GM21723 (cell line): ENCODE results near the gene NRXN3.
"Not testable (repeated sequence)": the region's sequence is repeated elsewhere in the genome, so short reads cannot be mapped to it uniquely, and the experiment has no call there.

ENCODE experiments used
- ATAC-seq: cut with Tn5 transposase; IDR thresholded peaks from one replicate; pipeline ENCODE4 v1.9.1; 2021; ENCODE audit warnings: mild to moderate bottlenecking, moderate library complexity; ENCODE audit not compliant: unreplicated experiment

Gene NRXN3

DNA sequence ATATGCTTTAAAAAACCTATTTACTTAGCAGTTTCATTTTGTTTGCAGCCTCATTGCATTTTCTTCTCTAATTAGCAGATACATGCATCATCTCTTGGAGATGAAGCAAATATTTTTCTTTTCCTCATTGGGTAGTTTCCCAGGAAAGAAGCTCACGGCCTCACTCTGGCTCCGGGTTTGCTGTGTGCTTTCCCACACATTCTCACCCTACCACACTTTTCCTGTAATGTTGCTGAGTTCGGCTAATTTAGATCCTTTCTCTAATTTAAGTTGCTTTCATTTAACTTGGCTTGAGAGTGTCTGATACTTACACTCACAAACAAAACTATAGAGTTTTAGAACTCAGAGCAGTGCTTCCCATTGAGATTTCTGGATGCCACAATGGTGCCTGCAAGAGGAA is 928.2 kb downstream of the NRXN3 start:
- no peak for ATAC-seq

DNA sequence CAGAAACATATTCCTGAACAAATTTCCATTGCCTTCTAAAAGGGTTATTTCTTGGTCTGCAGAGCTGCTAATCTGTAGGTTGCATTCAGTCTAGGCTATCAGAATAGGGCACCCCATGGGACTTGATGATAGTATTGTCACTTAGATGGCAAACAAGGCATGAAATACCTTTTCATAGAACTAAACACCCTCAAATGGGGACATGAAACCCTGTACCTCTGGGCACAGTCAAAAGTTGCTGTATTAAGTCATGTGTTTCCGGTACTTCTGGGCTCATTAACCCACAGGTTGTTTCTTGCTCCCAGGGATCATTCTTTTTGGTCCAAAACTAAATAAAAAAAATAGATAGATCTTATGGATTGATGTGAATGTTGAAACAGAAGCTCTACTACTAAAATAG is 930.4 kb downstream of the NRXN3 start:
- ATAC-seq, result no peak

DNA sequence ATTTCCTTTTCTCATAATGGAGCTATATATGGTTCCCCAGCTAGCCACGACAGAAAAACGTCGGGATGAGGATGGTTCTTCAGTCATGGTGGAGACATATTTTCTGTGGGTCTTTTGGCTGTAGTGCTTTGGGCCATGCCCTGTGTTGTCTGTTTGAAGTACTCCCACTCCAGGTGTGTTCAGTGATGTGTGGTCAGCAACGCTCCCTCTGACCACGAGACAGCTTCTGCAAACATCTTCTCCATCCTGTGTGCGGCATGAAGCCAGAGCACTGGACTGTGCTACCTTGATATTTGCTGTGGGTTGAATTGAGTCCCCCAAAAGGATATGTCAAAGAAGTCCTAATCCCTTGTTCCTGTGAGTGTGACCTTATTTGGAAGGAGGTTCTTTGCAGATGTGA is 931.2 kb downstream of the NRXN3 start:
- ATAC-seq, result no peak

DNA sequence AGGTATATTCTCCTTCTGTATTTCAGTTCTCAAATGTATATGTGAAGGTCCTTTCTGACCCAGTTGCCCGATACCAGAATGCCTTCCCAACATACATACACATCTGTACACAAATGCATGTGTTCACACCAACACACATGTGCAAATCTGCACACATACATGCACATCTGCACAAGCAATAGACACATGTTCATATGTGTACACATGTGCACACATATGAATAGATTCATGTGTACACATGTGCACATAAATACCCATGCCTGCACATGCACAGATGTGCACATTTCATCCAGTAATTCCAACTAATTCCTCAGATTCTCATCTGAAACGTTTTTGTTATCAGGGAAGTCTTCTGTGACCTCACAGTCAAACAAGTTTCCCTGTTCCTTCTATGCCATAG is 933.6 kb downstream of the NRXN3 start:
- ATAC-seq, result no peak

DNA sequence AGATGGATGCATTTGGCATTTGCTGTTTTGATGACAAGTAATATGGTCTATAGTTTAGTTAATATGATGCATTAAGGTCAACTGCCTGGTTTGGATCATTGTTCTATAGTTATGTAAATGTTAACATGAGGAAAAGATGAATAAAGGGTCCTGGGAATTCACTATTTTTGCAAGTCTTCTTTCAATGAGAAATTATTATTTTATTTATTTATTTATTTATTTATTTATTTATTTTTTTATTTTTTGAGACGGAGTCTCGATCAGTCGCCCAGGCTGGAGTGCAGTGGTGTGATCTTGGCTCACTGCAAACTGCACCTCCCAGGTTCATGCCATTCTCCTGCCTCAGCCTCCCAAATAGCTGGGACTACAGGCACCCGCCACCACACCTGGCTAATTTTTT is 940.4 kb downstream of the NRXN3 start:
- not testable (repeated sequence) for ATAC-seq

DNA sequence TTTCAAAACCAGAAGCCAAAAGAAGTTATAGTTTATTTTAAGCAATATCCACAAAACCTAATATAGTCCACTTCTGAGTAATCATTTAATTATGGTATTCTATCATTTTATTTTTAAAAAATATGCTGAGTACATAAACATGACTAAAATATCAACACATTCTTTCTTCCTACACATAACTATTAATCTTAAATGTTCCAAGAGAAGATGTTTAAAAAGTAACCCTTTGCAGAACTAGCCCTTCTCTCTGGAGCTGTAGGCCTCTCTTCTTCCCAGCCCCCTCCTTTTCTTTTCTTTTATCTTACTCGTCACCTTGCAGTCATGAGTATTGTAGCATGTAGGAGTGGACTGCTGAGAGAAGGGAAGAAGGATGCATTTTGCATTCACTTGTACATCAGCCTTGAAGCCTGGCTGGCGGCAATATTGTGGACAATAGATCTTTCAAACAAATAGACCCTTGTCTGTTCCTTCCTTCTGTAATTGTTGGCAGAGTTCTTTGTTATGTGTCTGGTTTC is 941.9 kb downstream of the NRXN3 start:
- ATAC-seq, result no peak

DNA sequence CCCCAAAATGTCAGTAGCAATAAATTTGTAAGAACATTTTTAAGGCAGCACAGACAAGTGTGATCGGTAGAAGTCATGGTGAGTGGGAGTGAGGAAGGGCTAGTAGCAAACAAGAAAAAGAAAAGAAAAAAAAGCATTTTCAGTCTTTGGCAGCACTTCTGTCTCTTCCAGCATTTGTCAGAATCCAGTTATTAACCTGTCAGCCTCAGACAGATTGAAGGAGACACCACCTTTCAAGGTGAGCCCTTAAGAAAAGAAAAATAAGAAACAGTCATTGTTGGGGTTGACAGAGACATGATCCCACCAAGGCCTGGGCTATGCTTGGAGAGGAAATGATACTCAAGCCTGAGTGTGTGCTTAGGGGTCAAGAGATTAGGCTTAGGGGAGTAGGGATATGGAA is 947.4 kb downstream of the NRXN3 start:
- no peak for ATAC-seq

DNA sequence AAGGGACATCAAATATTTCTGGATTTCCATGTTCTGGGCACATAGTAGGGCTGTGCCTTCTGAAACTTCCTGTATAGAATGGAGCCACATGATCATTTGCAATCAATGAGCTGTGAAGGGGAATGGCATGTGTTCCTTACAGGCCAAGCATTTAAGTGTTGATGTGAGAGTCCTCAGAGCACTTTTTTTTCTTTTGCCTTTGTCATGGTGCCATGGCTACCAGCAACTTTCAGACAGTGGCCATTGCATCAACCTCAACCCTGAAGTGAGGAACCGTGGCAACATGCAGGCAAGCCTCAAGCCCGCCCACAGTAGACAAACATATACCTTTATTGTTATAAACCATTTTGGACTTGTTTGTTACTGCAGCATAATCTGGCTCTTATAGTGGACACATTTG is 948.1 kb downstream of the NRXN3 start:
- ATAC-seq, result no peak

DNA sequence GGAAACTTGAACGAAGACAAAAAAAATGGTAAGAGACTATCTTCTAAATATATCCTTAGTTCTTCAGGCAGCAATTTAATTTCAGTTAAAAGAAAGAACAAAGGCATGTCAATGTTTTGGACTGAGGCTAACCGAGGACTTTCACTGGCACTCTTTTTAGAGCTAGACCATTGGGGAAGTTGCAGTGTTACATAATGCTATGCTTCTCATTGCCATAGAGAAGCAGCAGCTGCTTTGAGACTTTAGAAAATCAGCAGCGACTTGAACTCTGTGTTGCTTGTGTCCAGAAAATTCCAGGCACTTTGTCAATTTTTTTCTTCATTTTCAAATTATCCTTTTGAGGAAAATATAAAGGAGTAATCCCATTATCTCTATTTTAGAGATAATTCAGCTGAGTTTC is 964.2 kb downstream of the NRXN3 start:
- ATAC-seq, result no peak

DNA sequence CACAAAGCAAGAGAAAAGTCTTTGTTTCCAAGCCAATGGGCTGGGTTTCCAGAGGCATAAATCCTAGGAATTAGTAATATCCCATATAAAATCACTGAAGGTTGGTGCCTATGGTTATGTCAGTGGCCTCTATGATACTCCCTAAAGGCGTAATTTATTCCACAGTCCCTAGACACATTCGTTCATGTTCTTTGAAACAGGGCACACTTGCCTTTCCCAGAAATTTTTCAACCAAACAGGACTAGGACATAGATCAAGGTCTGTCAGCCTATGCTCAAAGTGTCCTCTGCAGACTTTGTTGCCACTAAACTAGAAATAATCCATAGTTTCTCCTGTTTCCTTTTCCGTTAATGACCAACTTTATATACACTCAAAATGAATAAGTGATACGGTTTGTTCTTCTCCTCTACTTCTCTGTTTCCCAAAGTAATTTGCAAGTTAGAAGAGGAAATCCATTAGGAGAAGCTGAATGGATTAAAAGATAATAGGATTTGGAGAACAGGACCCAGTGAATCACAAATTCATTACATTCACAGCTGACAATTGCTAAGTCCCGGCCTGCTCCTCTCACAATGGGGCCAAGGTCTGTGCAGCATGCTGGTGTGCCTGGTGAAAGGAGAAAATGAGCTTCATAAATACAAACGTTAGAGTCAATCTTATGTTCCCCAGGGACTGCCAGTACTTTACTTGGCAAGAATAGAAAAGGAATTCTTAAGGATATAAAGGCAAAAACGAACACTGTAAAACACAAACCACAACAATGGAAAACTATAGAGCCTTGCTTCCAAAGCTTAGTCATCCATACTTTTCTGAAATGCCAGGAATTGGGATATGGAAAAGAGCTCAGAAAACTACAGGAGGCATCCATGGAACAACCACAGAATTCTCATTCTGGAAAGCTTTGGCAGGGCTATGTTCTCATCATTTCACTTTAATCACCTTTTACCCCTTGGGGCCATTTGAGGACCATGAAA is 966.2 kb downstream of the NRXN3 start:
- no peak for ATAC-seq

DNA sequence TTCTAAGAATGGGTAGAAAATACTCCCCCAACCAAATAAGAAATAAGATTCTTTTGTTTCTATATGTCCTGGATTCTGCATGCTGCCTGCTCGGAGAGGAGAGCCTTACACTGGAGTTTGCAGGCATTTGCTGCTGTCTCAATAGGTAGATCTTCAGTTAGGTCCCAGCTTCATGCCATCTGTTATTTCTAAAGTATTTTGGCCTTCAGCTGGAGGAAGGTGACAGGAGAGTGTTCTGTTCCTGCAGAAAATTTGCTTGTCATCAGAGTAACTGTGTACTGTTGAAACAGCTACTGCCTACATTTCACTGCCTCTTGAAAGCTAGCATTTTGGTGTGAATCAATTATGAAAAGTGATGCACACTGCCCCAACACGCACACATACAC is 966.9 kb downstream of the NRXN3 start:
- no peak for ATAC-seq

DNA sequence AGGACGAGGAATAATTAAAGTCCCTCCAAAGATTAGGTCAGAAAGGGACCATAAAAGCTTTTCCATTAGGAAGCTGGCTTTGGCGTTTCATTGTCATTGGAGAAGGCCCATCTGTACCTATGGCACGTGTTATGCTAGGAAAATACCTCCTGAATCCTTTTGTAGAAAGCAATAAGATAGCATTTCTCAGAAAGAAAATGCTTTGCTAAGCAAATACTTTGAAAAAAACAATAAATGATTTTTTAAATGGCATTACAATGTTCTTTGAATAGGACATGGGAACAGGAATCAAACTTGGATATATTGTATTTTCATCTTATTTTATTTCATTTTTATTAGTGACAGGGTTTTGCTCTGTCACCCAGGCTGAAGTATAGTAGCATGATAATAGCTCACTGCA is 967.7 kb downstream of the NRXN3 start:
- no peak for ATAC-seq

DNA sequence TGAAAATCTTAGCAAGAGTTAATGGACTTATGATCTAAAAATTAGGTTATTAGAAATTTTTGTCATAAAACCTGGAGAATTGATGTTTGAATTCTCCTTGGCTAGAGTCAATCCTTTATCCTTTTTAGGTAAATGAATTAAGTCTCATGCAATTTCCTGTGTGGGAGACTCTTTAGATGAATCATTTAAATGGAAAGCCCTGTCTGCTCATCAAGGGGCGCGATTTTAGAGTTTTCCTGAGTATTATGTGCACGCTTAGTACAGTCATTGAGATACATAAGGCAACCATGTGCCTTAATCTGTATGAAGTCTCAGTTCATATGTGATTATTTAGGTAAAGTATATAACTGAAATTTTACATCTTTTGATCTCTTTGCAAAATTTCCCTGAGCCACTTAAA is 974.7 kb downstream of the NRXN3 start:
- ATAC-seq, result no peak

DNA sequence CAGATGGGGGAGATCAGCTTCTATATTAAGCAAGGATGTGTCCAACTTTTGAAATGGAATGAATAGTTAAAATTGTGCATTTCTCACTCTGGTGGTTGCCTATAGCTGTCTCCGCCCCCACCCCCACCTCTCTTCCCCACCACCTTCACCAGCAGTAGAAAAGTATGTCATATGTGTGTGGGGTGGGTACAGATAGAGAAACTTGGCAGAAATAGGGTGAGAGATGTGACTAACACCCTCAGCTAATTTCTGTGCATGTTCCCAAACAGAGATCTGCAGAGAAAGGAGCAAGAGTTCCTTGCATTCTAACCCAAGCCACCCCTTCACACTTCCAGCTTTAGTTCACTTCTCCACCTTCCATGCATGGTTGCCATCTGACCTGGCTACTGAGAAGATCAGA is 980.1 kb downstream of the NRXN3 start:
- ATAC-seq, result no peak

DNA sequence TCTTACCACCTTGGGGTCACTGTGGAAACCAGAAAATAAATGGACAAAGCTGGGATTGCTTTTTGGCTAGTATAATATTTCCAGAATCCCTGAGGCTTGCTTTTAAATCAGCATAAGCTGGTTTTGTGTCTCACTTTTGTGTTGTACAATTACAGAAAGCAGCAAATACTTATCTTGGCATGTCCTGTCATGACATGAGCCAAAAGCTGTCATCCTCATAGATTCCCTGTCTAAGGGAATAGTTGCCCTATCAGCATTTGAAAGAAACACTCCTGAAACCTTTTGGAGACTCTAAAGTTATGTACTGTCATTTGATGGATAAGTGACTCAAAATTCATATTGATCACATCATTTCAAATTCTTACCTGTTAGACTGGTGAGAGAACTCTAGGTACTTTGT is 987.2 kb downstream of the NRXN3 start:
- ATAC-seq, result no peak

DNA sequence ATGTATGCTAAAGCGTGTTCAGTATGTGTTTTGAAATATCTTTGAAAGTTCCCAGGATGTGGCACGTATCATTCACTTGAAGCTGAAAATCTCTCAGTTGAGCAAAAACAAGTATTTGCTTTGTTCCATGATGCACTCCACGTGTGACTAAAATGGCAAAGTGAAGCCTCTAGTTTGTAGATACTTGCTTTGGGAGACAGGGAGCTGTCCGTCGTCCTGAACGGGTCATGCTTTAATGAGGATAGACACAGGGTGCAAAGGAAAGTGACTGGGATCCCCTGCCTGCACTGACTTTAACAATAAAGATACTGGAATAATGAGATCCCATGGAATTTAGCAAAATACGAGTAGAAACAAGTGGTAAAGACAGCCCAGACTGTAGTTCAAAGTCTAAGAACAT is 991.4 kb downstream of the NRXN3 start:
- ATAC-seq, result no peak

DNA sequence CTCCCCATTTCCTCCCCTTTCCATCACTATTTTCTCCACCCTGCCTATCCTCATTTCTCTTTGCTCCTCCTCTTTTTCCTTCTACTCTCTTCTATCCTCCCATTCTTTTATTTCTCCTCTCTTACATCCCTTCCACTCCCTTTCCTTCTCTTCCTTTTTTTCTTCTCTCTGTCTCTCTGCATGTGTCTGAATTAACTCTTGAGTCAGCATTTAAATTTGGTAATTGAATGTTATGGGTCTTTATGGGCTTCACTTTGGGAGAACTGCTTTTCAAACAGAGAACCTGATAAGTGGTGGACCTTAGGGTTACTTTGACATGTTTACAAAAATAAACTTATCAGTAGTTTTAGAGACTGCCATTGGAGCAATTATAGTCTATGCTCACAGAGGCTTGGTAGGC is 992.7 kb downstream of the NRXN3 start:
- no peak for ATAC-seq

DNA sequence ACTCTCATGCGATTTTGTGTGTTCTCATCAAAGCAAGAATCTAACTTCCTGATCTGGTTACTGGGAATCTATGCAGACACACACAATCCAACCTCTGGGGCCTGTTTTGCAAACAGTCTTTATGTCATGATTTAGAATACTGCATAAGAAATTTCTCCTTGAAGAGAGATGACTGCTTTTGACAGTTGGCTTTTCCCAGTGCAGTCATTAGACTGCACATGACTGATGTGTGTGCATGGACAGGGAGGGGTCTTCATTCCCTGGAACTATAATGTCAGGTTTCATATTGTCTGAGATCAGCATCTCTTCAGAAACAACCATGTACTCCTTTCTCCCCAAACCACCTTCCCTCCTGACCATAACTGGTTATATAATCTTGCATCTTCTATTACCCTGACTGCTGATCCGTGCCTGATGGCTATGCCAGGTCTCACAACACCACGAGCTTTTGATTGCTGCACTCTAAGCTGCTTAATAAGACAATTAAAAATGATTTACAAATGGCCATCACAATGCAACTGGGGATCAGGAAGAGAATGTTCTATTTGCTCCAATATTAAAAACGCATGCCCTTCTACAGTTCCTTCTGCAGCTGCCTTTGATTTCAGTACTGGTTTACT is 995.4 kb downstream of the NRXN3 start:
- no peak for ATAC-seq

DNA sequence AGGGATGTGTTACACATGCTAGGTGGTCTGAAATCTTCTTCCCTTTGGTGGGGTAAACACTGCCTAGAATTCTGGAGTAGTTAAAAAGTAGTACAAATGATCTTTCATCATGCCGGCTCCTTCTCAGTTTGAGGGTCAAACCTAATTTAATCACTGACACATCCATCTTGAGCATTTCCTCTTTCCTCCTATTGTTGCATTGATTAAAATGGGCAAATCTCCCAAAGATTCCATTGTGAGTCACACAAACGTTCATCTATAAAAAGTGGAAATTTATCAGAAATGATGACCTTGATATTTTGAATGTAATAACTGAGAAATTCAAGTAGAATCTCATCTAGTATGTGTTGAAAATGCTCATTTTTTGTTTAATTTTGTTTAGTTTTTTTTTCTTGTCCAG is 996.0 kb downstream of the NRXN3 start:
- no peak for ATAC-seq

DNA sequence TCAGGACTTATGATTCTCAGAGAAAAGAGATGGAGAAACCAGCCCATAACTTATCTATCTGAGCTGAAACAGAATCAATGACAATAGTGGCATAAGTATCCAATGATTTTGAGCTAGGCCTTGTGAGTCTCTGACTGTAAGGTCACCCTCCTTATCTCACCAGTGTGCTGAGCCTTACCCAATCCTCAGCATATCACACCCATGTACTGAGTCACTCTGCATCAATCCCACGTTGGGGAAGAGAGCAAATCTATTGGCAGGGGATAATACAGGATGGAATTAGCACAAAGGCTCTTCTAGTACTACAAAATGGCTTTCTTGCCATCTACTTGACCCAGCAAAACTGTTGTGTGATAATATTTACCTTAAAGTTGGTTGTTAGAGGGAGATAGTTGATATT is 997.8 kb downstream of the NRXN3 start:
- ATAC-seq, result no peak

DNA sequence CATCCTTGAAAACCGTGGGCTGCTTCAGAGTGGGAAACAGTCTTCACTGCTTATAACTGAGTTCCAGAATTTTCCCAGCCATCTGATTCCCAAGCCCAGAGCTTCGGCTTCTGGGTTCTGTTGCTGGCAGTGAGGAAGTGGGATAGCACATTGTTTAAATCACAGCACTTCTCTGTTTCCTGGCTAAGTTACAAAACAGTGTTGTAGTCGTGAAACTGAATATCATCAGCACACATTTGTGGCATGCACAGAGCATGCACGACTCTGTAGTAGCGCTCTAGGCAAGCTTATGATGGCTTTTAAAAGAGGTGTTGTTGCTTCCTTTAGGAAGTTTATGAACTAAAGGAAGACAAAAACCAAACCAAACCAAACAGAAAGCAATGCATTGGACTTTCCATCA is 1005.5 kb downstream of the NRXN3 start:
- no peak for ATAC-seq

DNA sequence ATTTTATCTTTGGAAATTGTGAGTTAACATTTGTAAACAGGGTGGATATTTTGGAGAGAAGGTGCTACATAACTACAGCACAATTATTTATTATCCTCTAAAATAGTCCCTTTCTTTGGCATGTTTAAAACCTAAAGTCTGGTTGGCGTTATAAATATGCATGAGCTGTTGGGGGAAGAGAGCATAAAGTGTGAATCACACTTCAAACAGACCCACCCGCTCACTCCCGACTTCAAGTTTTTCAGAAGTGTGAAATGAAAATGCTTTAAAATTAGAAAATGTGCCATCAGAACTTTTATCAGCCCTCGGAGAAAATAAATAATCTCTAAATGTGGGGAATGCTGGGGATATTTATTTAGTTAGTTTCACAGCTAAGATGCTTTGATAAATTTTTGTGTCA is 1006.9 kb downstream of the NRXN3 start:
- ATAC-seq, result no peak
